Measurements from ENCODE around the gene PPP1R9A.

PPP1R9A gene

GRCh38 chr7:95342642-95343307 lies 435.4 kb downstream of the PPP1R9A start:
- no peak for DNase-seq
- in situ Hi-C loops (cut with HindIII; ENCODE audit: low pct_ligation_motif_present, low pct_unique_long_range_greater_than_20kb, low sequenced_read_pairs), result no loop called here
